ENCODE data around the gene TADA2B. TPM values are rescaled to one million over a fixed set of nuclear protein-coding genes. Genes with fewer than 3 reads are reported as not detected.

Gene TADA2B
- total RNA-seq, 2 donors from 2014 or later = 34.5 to 41.2 TPM

- no peaks in the 10 kb centered on the region for H3K9me3 ChIP-seq
- DNase-seq (ENCODE audit: low spot score) = no peak
- intact Hi-C loops (cut with DNase I) = no loop called here
- H3K4me1 ChIP-seq (replicated peaks) = no peaks in the 10 kb centered on the region
- TF ChIP-seq POLR2AphosphoS5 (IDR thresholded peaks at IDR 0.05) (no peak), CTCF (IDR thresholded peaks at IDR 0.05) (no peak), POLR2A (IDR thresholded peaks at IDR 0.05) (no peak)
- WGBS = 80% methylated on average over 3 of the region's 3 CpGs
- H3K27ac ChIP-seq = no peak overlapping the region
- H3K27me3 ChIP-seq (replicated peaks; ENCODE audit: insufficient read depth) = no peaks in the 10 kb centered on the region
- H3K36me3 ChIP-seq = no peaks in the 10 kb centered on the region
- H3K4me3 ChIP-seq = no peak overlapping the region
Measured at GRCh38 chr4:7092026-7092425, 48.9 kb downstream of the TADA2B start.

GRCh38 chr4:7094916-7095315, 51.7 kb downstream of the TADA2B start:
- no peak for TF ChIP-seq POLR2AphosphoS5 (IDR thresholded peaks at IDR 0.05)
- no peak for TF ChIP-seq POLR2A (IDR thresholded peaks at IDR 0.05)
- TF ChIP-seq CTCF (IDR thresholded peaks at IDR 0.05) = no peak
- Histone ChIP-seq H3K4me3 (no peak overlapping the region), H3K4me1 (replicated peaks) (no peaks in the 10 kb centered on the region), H3K27ac (no peak overlapping the region), H3K9me3 (no peaks in the 10 kb centered on the region), H3K36me3 (no peaks in the 10 kb centered on the region), H3K27me3 (replicated peaks; ENCODE audit: insufficient read depth) (no peaks in the 10 kb centered on the region)
- intact Hi-C loops (cut with DNase I) = no loop called here
- DNase-seq (ENCODE audit: low spot score) = no peak
- 82% methylated on average over 10 of the region's 10 CpGs for WGBS

DNA sequence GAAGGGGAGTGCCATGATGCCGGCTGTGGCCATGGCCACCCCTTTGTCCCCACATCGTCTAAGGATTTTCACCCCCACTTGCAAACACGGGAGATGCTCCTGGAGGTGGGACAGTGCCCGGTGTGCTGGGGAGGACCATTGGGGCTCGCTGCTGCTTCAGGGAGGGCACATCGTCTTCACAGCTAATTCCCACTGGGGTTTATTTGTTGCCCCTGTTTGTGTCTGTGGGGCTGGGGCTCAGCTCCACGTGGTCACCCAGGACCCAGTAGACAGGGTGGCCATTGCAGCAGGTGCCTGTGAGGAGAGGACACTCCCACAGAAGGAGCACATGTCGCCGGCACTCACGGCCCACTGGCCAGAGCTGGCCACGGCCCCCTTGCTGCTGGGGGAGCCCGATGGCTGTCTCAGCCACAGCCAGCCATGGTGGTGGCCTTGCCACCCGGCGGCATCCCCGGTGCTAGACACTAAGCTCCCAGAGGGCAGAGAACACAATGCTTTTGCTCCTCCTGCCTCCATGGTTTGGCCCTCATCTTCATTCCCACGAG, 52.5 kb downstream of the TADA2B start:
- intact Hi-C loops (cut with DNase I) = no loop called here
- Histone ChIP-seq H3K4me3 (no peak overlapping the region), H3K36me3 (no peaks in the 10 kb centered on the region), H3K27ac (no peak overlapping the region), H3K9me3 (no peaks in the 10 kb centered on the region), H3K4me1 (replicated peaks) (no peaks in the 10 kb centered on the region), H3K27me3 (replicated peaks; ENCODE audit: insufficient read depth) (no peaks in the 10 kb centered on the region)
- DNase-seq (ENCODE audit: low spot score) = no peak
- TF ChIP-seq POLR2A (IDR thresholded peaks at IDR 0.05) (no peak), CTCF (IDR thresholded peaks at IDR 0.05) (no peak), POLR2AphosphoS5 (IDR thresholded peaks at IDR 0.05) (no peak)
- WGBS = 83% methylated on average over 15 of the region's 16 CpGs

- H3K27me3 ChIP-seq (replicated peaks; ENCODE audit: insufficient read depth) = no peaks in the 10 kb centered on the region
- no peaks in the 10 kb centered on the region for H3K36me3 ChIP-seq
- intact Hi-C loops (cut with DNase I) = no loop called here
- H3K4me1 ChIP-seq (replicated peaks) = no peaks in the 10 kb centered on the region
- H3K9me3 ChIP-seq = no peaks in the 10 kb centered on the region
- no peak overlapping the region for H3K4me3 ChIP-seq
- TF ChIP-seq POLR2AphosphoS5 (IDR thresholded peaks at IDR 0.05) (no peak), POLR2A (IDR thresholded peaks at IDR 0.05) (no peak), CTCF (IDR thresholded peaks at IDR 0.05) (no peak)
- no peak overlapping the region for H3K27ac ChIP-seq
- no peak for DNase-seq (ENCODE audit: low spot score)
- WGBS = 70% methylated on average over 7 of the region's 7 CpGs
Measured at GRCh38 chr4:7096236-7096635, 53.1 kb downstream of the TADA2B start.
